AG08396 (cell line): ENCODE measurements around the gene AQP5.
A peak's percentile ranks its signal among the peaks of the same experiment; 100 is the strongest.
"Not testable (repeated sequence)": the region's sequence is repeated elsewhere in the genome, so short reads cannot be mapped to it uniquely, and the experiment has no call there.

Experiments
- DNase-seq: peaks from one replicate; pipeline ENCODE4 v3.0.0; 2012; ENCODE audit warnings: low spot score, mixed read lengths

AQP5 gene

DNA sequence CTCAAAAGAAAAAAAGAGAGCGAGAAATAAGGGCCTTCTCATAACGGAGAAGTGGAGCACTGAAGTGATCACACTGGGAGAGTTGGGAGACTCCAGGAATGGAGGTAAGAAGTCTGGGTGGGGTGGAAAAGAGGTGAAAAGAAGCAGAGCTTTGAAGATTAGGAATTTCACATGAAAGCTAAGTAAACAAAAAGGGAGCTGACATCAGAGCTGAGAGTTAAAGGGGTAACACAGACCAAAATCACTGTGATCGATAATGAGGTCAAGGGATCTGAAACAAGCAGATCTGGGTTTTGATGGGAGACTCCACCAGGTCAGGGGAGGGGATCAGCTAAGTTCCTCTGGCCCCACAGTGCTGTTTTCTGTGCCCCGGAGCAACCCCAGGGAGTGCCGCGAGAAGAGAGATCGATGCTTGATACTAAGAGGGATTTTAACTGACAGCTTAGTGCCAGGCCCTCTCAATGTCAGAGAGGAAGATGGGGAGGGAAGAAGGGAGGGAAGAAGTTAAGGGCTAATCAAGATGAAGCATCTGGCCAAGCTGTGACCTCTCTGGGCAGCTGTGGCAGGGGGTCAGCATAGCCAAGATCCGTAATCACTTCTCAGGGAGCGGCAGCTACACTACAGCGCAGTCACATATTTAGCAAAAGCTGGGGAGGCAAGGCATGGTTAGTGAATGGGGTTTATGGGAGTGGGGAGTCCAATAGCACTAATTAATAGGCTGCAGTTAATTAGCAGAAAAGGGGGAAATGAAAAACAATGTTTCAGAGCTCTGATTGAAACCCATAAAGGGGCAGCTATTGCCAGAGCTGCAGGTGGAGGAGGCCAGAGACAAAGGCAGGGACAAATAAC lies 19.1 kb downstream of the AQP5 start:
- DNase-seq: no peak

GRCh38 chr12:49982246-49983087 lies 20.8 kb downstream of the AQP5 start:
- no peak for DNase-seq

- peak; percentile 81 for DNase-seq
Observed at GRCh38 chr12:49983892-49984291, 22.2 kb downstream of the AQP5 start.

DNA sequence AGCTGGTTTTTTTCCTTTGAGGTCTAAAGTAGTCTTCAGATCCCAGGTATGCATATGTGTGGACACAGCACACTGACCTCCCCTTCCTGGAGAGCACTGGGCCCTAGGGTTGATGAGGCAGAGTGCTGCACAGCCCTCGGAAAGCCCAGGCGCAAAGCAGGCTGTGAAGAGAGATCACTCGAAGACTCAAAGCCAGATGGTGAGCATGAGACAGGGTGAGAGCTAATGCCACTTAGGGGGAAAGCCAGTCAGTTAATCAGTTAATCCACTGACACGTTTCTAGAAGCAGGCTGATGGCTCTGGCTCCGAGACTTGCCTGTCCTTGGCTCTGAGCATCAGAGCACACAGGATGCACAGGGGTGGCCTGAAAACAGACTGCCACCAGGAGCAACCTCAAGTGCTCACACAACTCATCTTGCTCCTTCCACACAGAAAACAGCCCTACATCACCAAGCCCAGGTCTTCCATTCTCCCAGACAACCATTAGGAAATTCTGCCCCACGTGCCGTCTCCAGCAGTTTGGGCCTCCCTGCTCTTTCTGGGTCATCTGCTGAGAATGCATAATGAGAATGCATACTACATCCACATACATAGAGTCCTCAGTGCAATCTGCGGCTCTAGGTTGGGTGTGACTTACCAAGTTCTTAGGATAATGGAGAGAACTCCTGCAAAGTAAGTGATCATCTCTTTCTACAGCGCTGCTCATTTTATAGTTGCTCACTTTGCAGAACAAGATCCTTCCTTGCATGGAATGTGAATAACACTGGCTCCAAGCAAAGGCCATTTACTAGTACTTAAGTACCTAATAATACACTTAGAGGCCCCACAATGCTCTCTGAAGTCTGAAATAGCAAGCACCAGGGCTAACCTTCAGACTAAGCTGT lies 23.0 kb downstream of the AQP5 start:
- no peak for DNase-seq

- no peak for DNase-seq
Observed at GRCh38 chr12:49985981-49986380, 24.3 kb downstream of the AQP5 start.

DNA sequence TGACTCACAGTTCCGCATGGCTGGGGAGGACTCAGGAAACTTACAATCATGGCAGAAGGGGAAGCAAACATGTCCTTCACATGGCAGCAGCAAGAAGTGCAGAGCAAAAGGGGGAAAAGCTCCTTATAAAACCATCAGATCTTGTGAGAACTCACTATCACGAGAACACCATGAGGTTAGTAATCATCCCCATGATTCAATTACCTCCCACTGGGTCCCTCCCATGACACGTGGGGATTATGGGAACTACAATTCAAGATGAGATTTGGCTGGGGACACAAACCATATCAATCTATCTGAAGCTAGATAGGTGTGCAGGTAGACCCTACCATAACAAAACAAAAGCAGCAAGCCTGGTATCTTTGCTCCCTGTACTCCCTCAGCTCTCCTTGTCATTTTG lies 24.8 kb downstream of the AQP5 start:
- not testable (repeated sequence) for DNase-seq

- no peak for DNase-seq
Observed at GRCh38 chr12:49987625-49988303, 26.1 kb downstream of the AQP5 start.

DNA sequence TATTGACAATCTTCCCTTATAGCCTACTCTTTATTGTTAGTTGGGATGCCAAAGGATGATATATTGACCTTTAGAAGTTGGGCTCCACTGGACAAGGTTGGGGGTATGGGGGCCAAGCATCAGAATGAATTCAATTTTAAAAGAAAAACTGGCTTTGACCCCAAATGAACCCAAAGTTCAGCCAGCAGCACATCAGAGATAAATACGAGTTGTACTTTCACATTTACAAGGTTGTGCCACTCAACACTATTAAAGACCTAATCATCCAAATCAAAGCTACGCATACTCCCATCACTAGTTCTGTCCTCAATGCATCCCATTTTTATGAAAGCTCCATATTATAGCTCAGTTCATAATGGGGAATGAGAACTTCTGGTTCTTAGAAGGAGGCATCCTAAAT lies 27.7 kb downstream of the AQP5 start:
- DNase-seq: not testable (repeated sequence)

DNA sequence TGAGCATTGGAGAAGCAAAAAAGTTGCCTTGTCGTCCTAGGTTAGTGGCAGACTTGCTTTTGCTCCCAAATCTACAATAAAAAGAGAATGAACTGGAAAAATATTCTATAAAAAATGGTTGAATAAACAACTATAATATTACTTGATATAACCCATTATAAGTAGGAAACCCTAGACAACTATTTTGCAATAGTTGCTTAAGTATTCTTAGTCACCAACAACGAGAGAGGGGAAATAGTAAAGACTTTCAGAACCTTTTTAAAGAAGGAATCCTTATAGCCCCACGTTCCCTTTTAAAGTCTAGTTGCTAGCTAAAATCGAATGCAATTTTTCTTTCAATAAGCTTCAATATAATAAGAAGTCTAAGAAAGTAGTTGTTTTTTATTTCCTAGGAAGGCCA lies 28.6 kb downstream of the AQP5 start:
- no peak for DNase-seq

DNA sequence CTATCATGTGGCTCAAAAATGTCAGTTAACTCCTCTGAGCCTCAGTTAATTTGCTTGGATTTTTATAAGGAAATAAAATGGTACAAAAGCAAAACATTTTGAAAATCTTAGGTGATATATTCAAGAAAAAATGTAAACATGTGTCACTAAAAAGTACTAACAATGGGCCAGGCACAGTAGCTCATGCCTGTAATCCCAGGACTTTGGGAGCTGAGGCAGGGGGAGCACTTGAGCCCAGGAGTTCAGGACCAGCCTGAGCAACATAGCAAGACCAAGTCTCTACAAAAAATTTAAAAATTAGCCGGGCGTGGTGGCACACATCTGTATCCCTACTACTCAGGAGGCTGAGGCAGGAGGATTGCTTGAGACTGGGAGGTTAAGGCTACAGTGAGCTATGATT lies 36.8 kb downstream of the AQP5 start:
- DNase-seq: no peak

GRCh38 chr12:50003595-50003994 lies 41.9 kb downstream of the AQP5 start:
- DNase-seq: no peak

DNA sequence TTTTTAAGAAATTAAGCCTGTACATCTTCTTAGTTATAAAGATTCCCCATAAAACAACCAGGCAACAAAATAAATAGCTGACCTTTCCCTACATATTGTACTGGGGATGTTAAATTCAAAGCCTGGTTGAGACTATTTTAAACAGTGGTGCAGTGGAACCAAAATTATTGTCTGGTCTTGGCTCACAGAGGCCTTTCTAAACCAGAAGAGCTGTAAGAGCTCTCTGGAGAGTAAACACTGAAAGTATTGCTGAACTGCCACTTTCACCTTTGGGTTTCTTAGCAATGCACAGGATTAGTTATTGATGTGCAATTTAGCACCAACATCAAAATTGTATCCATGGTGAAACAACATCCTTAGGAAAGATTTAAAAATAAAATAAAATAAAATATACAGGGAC lies 43.0 kb downstream of the AQP5 start:
- DNase-seq: no peak

GRCh38 chr12:50005175-50005574 lies 43.5 kb downstream of the AQP5 start:
- DNase-seq: no peak

- DNase-seq: no peak
Observed at GRCh38 chr12:50006280-50006679, 44.6 kb downstream of the AQP5 start.

GRCh38 chr12:50006754-50007442 lies 45.2 kb downstream of the AQP5 start:
- no peak for DNase-seq

DNA sequence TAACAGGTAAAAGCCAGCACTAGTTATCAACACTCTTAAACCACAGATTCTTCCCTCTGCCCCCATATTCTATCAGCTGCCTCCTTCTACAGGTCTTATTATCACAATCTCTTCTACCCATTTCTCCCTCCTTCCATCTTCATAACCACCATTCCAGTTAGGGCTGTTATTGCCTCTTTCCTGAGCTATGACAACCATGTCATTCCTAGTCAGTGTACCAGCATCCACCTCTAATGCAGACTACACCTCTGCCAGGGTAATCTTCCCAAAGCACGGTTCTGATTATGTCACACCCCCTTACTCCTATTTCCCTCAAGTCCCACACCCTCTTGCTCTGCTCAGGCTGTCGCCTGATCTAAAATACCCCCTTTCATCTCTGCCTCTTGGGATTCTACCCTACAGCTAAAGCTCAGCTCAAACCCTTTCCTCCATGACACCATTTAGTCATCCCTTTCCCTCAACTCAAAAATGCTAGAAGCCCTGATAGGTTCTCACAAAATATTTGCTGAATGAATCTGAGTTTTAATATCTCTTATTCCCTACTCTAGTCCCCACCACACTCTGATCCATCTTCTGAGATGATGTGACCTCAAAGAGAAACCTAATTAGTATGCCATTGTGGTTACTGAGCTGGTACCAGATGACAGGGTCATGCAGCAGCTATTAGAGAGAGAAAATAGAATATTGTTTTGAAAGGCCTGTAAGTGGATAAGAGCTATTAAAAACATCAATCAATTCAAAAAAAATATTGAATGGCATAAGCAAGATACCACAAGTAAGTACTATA lies 51.9 kb downstream of the AQP5 start:
- DNase-seq: no peak

DNA sequence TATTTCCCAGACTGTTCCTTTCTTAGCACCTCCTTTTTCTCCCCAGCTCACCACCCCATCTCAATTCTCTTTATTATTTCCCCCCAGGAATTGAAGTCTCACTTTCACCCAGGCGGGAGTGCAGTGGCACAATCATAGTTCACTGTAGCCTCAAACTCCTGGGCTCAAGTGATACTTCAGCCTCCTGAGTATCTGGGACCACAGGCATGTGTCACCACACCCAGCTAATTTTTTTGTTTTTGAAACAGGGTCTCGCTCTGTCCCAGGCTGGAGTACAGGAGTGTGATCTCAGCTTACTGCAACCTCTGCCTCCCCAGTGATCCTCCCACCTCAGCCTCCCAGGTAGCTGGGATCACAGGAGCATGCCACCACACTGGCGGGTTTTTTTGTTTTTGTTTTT lies 52.7 kb downstream of the AQP5 start:
- DNase-seq: no peak
